HK-2 (cell line): ENCODE data around the gene EPHA6.
"Not testable (repeated sequence)": the region's sequence is repeated elsewhere in the genome, so short reads cannot be mapped to it uniquely, and the experiment has no call there.

ENCODE experiments used
- DNase-seq: peaks from one replicate; pipeline ENCODE4 v3.0.0-alpha.2; 2018; ENCODE audit not compliant: unreplicated experiment

EPHA6 gene

GRCh38 chr3:96915445-96915844 lies 101.1 kb downstream of the EPHA6 start:
- no peak for DNase-seq

GRCh38 chr3:96931119-96931862 lies 116.9 kb downstream of the EPHA6 start:
- peak; percentile 31 for DNase-seq

- not testable (repeated sequence) for DNase-seq
These were observed 127.7 kb downstream of the EPHA6 start for GRCh38 chr3:96942131-96942530.

GRCh38 chr3:96958856-96959255 lies 144.5 kb downstream of the EPHA6 start:
- no peak for DNase-seq

- no peak for DNase-seq
These were observed 145.1 kb downstream of the EPHA6 start for GRCh38 chr3:96959474-96959873.

GRCh38 chr3:96959901-96960641 lies 145.7 kb downstream of the EPHA6 start:
- no peak for DNase-seq

- no peak for DNase-seq
These were observed 146.4 kb downstream of the EPHA6 start for GRCh38 chr3:96960661-96961330.

- no peak for DNase-seq
These were observed 147.2 kb downstream of the EPHA6 start for GRCh38 chr3:96961576-96961975.

GRCh38 chr3:96966181-96966929 lies 152.0 kb downstream of the EPHA6 start:
- DNase-seq = no peak

GRCh38 chr3:96970211-96970610 lies 155.8 kb downstream of the EPHA6 start:
- DNase-seq = no peak

GRCh38 chr3:96977671-96978070 lies 163.3 kb downstream of the EPHA6 start:
- DNase-seq = no peak

- DNase-seq = not testable (repeated sequence)
These were observed 169.3 kb downstream of the EPHA6 start for GRCh38 chr3:96983716-96984115.

GRCh38 chr3:96986241-96986640 lies 171.8 kb downstream of the EPHA6 start:
- no peak for DNase-seq

- no peak for DNase-seq
These were observed 176.8 kb downstream of the EPHA6 start for GRCh38 chr3:96991231-96991630.

- DNase-seq = no peak
These were observed 177.5 kb downstream of the EPHA6 start for GRCh38 chr3:96991800-96992365.

- DNase-seq = no peak
These were observed 180.6 kb downstream of the EPHA6 start for GRCh38 chr3:96994988-96995387.

- DNase-seq = no peak
These were observed 181.6 kb downstream of the EPHA6 start for GRCh38 chr3:96996009-96996408.

GRCh38 chr3:97001611-97002010 lies 187.2 kb downstream of the EPHA6 start:
- no peak for DNase-seq

GRCh38 chr3:97009427-97010019 lies 195.1 kb downstream of the EPHA6 start:
- no peak for DNase-seq

- no peak for DNase-seq
These were observed 196.7 kb downstream of the EPHA6 start for GRCh38 chr3:97010881-97011657.
